NCI-H2196 (cell line): ENCODE measurements around the gene GPC4.
"Not testable (repeated sequence)": the region's sequence is repeated elsewhere in the genome, so short reads cannot be mapped to it uniquely, and the experiment has no call there.

ENCODE experiments used
- DNase-seq: peaks from one replicate; lab custom pipeline; 2025; ENCODE audit not compliant: unreplicated experiment; lab: John Stamatoyannopoulos, UW

The GPC4 gene

DNA sequence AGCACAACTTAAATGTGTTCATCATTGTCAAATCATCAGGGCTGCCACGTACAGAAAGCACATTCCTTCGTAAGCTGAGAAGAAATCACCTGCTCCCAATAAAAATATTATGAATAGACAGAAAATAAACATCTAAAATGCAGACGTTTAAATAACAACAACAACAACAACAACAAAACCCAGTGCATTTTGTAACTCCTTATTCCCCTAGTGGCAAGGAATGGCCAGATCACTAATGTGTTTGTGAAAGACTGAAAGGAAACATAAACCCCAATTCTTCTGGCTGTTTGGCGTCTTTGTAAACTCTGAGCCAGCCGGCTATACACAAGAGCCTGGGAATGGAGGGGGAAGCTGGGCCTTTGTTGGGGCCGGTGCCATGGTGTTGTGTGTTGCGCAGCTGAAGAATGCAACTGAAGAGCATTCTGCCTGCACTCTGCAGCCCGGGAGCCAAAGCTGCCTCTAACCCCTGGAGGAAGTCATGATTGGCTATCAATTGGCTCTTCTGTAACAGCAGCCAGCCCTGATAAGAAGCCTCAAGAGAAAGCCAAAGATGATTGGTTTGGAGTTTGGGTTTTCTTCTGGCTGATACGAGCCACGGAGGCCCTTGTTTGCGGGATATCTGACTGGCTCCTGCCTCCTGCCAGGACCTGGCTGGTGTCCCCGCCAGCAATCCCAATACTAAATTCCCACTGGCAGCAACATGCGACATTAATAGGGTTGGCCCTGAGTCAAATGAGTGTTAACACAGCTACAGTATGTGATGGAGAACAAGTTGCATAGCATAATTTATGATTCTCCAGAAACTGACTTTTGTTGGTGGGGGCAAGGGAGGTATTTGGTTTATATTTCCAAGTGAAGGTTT lies 107.4 kb downstream of the GPC4 start:
- DNase-seq = no peak

DNA sequence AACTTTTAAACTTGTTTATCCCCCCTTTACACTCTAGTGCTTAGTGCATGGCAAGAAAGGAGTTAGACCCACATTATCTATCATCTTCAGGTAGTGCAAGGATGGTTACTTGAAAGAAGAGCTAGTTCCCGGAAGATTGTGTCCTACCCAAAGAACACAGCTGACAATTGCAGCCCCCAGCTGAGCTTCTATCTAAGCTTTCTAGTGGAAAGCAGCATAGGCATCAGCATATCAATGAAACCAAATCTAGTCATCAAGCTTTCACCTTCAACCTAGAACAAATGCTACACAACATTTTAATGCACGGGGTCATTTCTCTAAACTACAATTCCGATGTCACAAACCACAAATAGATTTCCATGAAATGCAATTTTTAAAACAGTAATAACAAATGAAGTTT lies 108.2 kb downstream of the GPC4 start:
- no peak for DNase-seq

DNA sequence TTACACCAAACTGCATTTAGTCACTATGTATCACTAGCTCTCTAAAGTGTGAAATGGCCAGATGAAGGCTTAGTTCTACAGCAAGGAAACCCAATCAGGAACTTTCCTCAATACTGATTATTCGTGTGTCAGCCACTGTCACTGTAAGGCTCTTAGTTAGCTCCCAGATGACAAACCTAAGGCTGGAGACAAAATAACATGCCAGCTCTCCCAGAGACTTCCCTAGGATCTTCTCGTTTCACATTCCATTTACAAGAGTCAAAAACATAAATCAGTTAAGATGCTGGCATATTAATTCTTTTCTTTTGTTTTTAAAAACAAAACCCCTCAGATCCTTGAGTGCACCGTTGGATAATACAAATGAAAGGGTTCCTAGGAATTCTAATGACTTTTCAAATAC lies 109.0 kb downstream of the GPC4 start:
- DNase-seq = no peak

DNA sequence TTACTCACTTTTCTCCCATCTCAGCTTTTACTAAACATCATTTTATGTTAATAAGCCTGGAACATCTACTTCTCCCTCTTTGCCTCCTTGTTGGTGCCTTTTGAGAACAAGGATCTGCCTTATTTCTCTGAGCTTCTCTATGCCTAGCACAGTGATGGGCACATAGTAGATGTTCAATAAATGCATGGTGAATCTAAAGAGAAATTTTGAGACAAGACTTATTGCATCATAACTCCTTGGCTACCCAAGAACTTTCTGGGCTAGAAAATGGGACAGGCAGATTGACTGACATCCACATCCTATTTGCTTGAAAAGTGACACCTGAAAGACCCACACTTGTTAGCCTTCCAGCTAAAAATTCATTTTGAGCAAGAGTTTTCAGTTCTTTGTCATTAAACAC lies 109.9 kb downstream of the GPC4 start:
- no peak for DNase-seq

DNA sequence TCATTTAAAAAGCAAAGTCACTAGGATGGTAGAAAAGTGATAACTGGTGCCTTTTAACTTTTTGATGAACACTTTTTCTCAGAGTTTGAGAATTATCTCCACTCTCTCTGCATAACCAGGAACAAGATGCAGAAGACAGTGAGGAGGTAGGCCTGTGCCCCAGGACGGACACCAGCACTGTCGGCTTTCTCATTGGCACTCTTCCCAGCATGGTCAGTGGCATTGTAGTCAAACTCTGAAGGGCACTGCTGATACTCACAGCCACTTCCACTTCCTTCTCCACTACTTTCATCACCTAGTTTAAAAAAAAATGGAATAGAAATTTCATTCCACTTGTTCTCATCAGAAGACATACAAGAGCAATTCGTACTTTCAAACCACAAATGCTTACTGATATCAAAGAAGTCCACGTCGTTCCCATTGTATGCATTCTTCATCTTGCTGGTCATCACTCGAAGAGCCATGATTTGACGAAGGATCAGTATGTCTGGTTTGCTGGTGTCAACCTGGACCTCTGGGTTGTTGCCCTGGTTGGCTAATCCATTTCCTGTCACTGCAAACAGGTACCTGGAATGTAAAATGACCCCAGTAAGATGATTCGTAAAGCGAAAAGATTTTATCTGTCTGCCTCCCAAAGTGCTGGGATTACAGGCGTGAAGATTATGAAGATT lies 112.4 kb downstream of the GPC4 start:
- DNase-seq = no peak

DNA sequence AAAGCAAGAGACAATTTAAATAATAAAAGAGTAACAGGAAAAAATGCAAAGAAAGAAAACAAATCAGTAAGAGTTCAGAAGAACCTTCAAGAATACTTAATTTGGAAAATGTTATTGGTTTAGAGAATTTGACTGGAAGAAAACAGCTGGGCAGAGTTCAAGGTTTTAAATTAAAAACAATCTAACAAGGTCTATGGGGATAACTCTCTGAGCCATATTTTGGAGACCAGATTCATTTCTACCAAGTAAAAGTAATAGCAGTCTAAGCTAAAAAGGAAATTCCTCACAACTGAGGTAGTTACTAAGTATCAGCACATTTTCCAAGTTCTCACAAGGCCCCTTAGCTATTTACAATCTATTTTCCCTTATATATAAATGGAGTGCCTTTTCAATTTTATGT lies 114.7 kb downstream of the GPC4 start:
- no peak for DNase-seq

DNA sequence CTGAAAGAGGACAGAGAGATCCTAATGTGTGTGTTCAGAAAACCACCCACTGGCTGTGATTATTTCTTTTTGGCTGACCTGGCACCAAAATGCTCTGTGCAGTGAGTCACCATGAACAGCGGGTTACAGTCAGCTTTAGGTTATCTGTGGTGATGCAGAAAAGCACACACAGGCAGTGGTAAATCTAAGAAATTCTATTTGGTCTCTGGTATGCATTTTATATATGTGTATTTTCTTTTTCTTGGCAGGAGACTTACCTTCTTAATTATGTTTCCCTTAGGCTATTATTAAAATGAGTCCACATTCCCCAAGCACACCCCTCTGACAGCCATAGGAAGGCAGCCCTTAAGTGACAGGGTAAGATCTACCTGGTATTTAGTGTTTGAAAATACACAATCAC lies 118.0 kb downstream of the GPC4 start:
- no peak for DNase-seq

DNA sequence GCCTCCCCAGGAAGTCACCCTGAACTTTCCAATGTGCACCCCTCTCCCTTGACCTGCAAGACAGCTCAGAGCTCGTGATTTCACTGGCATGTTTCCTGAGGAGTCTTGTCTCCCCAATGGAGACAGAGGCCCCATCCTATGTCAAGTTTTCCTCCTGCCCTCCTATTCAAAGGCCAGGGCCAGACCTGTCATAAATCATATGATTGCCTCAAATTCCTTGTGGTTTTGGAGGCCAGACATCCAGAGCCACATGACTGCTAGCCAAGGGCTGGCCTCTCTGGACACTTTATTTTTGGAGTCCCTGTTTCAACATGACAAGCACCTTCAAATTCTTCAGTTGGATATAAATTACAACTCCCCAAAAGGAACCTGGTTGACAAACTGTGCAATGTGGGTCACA lies 121.2 kb downstream of the GPC4 start:
- DNase-seq = no peak

DNA sequence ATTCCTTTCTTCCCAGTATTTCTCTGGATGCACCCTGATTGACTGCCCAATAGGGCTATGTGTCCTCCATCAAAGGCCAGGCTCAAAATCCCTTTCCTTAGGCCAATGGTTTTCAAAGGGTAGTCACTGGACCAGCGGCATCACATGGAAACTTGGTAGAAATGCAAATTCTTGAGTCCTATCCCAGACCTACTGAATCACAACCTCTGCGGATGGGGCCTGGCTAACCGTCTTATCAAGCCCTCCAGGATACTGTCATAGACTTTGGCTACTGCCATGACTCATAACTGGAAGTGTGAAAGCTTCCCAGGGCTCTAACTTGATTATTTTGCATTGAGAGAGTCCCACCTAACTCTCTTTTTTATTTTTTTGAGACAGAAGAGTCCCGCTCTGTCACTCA lies 125.2 kb downstream of the GPC4 start:
- DNase-seq = no peak

DNA sequence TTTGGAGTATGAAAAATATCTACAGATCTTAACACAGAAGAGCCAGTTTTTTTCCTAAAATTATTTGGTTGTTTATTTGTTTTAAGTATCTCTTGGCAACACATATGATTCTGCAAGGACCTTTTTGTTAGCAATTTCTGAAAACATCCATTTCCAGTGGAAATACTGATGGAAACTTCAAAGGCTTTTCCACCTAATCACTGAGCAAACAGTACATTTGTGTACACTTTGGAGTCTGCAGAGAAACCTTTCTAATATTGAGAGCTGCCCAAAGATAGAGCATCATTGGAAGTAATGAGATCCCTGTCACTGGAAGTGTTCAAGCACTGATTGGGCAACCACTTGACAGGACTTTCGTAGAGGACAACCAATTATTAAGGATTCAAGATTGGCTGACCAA lies 127.4 kb downstream of the GPC4 start:
- no peak for DNase-seq

DNA sequence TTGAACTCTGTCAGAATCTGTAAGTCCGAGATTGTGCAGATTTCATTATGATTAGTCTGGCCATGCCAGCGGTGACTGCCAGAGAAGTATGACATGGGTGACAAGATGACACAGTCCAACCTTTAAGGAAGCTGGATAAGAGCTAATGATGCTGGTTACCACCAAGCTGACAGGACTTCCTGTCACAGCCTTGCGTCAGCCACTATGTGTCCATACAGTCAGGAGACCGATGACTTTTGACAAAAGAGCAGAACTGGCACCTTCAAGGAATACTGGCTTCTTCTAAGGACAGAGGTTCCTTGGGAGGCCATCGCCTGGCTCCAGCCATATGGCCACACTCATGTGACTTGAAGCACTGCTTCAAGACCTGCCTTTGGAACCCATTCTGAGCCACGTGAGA lies 129.9 kb downstream of the GPC4 start:
- DNase-seq = no peak

DNA sequence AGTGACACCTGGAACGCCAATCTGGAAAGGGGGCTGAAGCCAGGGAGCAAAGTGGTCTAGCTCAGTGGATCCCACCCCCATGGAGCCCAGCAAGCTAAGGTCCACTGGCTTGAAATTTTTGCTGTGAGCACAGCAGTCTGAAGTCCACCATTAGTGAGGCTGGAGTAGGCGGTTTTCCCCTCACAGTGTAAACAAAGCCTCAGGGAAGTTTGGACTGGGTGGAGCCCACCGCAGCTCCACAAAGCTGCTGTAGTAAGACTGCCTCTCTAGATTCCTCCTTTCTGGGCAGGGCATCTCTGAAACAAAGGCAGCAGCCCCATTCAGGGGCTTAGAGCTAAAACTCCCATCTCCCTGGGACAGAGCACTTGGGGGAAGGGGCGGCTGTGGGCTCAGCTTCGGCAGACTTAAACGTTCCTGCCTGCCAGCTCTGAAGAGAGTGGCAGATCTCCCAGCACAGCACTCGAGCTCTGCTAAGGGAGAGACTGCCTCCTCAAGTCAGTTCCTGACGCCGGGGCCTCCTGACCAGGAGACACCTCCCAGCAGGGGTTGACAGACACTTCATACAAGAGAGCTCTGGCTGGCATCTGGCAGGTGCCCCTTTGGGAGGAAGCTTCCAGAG lies 136.1 kb downstream of the GPC4 start:
- DNase-seq = not testable (repeated sequence)

DNA sequence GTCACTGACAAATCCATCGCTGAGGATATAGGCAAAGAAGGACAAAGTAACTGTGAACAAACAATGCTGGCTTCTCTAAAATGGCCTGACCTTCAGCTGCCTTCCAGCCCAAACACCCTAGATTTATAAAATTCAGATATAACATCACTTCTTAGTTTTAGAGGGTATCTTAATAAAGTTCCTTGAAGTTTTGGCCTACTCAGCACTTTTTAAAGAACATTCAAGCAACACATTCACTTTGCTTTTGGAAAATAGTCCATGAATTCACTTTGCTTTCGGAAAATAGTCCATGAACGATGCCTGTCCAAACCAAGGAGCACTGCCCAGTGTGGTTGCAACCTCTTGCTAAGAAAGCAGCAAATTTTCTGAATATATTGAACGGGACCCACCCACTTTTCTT lies 142.1 kb downstream of the GPC4 start:
- DNase-seq = no peak

DNA sequence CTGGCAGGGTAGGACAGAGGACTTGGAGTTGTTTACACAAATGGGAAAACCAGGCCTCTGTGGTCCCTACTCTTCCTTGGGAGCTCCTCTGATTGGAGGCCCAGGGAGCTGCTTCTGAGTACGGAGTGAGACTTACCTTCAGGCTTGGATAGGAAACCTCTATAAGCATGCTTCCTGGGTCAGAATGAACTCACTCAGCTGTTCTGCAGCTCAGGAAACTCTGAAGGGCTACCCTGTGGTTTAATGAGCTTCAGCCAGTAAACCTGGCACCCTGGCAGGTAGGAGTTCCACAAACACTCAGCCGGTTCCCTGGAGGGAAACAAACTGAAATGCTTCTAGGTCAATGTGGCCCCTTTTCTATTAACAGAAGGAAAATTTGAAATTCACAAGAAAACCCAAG lies 146.1 kb downstream of the GPC4 start:
- DNase-seq = no peak

DNA sequence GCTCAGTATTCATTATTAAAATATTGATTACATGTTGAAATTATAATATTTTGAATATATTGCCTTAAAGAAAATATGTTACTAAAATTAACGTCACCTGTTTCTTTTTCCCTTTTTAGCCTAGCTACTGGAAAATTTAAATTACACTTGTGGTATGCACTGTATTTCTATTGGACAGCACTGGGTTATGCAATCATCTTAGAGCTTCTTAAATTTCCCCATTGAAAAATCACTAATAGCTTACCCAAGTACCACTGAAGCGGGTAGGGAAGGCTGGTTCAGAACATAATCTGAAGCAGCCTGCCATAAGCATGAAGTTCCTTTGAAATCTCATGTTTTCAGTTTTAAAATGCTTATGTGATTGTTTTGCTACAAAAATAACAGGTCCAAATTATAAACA lies 147.7 kb downstream of the GPC4 start:
- DNase-seq = no peak

DNA sequence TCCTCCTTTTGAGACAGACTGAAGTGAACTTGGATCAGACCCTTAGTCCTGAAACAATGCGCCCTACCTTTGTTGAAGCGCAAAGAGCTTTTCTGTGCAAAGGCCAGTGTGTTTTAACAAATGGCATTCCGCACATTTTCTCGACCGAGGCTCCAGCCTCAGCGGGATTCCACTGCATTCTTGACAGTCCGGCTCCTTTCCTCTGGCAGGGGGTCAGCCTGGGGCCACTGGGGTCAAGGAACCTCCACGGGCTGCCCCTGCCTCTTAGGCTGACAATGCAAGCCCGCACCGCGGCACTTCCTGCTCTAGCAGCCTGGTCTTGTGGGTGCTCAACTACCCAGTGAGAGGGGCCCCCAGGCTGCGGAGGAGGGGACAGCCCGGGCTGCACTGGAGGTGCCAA lies 150.0 kb downstream of the GPC4 start:
- DNase-seq = no peak

DNA sequence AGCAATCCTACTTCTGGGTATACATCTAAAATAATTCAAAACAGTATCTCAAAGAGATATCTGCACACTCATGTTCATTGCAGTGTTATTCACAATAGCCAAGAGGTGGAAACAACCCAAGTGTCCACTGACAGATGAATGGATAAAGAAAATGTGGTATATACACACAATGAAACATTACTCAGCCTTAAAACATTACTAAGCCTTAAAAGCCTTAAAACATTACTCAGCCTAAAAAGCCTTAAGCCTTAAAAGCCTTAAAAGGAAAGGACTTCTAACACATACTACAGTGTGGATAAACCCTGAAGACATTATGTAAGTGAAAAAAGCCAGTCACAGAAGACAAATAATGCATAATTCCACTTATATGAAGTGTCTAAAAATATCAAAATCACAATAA lies 156.8 kb downstream of the GPC4 start:
- DNase-seq = no peak

DNA sequence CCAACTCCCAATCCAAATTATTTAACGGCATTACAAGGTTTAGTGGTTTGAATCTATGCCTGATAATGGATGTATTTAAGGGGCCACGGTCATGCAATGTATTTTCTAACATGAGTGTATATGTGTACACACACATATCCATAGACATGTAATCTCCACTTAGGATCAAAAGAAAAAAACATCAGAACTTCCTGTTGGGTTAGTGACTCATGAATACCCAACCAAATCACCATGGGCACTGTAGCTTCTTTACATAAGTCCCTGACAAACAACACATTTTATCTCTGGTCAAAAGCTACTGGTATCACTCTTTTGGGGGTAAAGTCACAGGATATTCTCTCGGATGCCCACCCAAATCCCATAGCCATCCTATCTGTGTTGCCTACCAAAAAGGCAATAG lies 160.6 kb downstream of the GPC4 start:
- DNase-seq = peak; percentile 2

DNA sequence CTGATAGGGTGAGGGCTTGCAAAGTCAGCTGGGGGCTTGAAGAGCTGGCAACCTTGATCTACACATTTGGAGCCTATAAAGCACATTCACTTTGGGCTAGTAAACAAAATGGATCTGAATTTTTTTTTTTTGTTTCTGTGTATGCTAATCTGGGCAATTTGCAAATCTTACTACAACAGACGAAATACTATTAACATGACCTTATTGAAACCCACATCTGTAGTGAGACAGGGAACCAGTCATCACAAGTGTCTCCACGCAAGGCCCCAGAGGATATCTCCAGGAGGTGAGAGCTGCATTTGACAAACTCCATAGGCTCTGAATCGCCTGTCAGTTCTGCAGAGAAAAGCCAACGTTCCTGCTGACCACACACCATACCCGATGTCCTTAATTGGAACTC lies 164.1 kb downstream of the GPC4 start:
- no peak for DNase-seq

DNA sequence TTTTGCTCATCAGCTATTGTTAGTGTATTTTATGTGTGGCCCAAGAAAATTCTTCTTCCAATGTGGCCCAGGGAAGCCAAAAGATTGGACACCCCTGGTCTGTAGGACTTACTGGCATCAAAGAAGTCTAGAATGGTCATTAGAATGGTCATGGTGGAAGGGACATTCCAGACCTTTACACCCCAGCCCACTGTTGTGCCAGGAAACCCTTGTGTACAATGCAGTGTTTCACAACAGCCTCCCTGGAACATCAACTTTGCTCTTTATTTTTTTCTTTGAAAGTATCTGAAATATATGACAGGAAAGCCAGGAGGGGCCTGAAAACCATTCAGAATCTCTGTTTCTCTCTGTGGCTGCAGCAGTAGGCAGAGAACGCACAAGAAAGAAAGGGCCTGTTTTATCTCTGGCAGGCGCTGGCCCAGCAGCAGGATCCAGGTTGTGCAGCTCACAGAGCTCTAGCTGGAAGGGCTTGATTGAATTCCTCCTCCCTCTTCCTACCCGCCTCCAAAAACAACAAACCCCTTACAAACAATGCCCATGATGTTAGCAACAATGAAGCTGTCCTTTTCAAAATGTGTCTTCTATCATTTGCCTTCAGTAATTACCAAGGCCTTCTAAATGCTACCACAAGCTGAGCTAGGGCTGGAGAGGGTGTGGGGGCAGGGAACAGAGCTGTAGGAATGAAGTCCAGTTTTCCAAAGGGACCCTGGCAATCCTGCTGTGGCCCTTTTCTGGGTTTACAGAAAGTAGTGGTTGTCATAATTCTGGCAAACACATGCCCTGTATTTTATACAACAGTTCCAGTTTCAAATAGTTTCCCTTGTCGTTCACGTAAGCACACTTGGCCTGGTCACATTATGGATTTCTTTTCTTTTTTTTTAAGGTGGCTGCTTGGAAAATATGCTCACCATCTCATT lies 164.8 kb downstream of the GPC4 start:
- DNase-seq = no peak
